HCT116 (cell line): ENCODE results near the gene ABHD12. TPM values are rescaled to one million over a fixed set of nuclear protein-coding genes. Genes with fewer than 3 reads are reported as not detected.

Experiments
- ATAC-seq: fragments of 200-7000 bp; cut with Tn5 transposase; 2 replicates; pipeline ENCODE4 v1.9.1; 2020; ENCODE audit warnings: mild to moderate bottlenecking, moderate library complexity
- BruUV-seq: library from RNA; stranded (reverse); fragments of 400-500 nt; replicated peaks from 2 replicates; lab custom pipeline; 2021; lab: Mats Ljungman, UMichigan
- CTCF ChIA-PET: fragments of 300-600 bp; sonication (Branson Sonifier 250); formaldehyde crosslinking; loops from one replicate; lab custom pipeline; 2021; ENCODE audit warnings: antibody characterized with exemption; lab: Charles Lee
- POLR2A ChIA-PET: fragments of 300-600, 350-600 bp; sonication (Branson Sonifier 250); formaldehyde crosslinking; loops from one replicate; lab custom pipeline; 2021; ENCODE audit warnings: antibody characterized with exemption; lab: Charles Lee
- RAD21 ChIA-PET, 2 experiments: fragments of 300-600 bp; sonication (Branson Sonifier 250); formaldehyde crosslinking; loops; one replicate each; lab custom pipeline; 2023; ENCODE audit warnings: low total read pairs in 2 of 2; ENCODE audit not compliant: uncharacterized antibody in 2 of 2, unreplicated experiment in 2 of 2, low non-redundant PET in 1 of 2; lab: Charles Lee
- DNase-seq: peaks from one replicate; pipeline ENCODE4 v3.0.0-alpha.2; 2010; ENCODE audit warnings: low read depth, low spot score
- H2AFZ ChIP-seq: fragments of 200-600 bp; shearing (Covaris generic), sonication (generic); 2 replicates; pipeline ENCODE4 v1.6.1; 2017; ENCODE audit warnings: low read depth, mixed run types, mixed read lengths, antibody characterized with exemption, low read length; ENCODE audit not compliant: poor library complexity, severe bottlenecking
- H3K27ac ChIP-seq: 2 replicates; pipeline ENCODE4 v1.5.1; 2012; ENCODE audit warnings: low read depth, low read length
- H3K27me3 ChIP-seq: fragments of 200-600 bp; sonication (generic); 2 replicates; pipeline ENCODE4 v1.6.1; 2016; ENCODE audit warnings: mixed run types, low read length, mixed read lengths; ENCODE audit not compliant: insufficient read depth
- H3K36me3 ChIP-seq, 2 experiments: fragments of 200-500 bp in 1 of 2; fragments of 200-600 bp in 1 of 2; sonication (Bioruptor generic) in 1 of 2; sonication (generic) in 1 of 2; 2 replicates each; pipeline versions ENCODE4 v1.5.1 to v1.6.1; 2014 to 2016; ENCODE audit warnings: low read length in 2 of 2, inconsistent platforms in 1 of 2, mixed read lengths in 1 of 2, mixed run types in 1 of 2; ENCODE audit not compliant: insufficient read depth in 2 of 2, control insufficient read depth in 1 of 2
- H3K4me1 ChIP-seq, 2 experiments: fragments of 200-600 bp in 1 of 2; sonication (generic) in 1 of 2; 2 replicates each; pipeline versions ENCODE4 v1.5.1 to v1.6.1; 2012 to 2017; ENCODE audit warnings: low read length in 2 of 2, inconsistent platforms in 1 of 2, mild to moderate bottlenecking in 1 of 2, mixed read lengths in 1 of 2, mixed run types in 1 of 2, moderate library complexity in 1 of 2; ENCODE audit not compliant: insufficient read depth in 2 of 2, control insufficient read depth in 1 of 2
- H3K4me2 ChIP-seq: fragments of 200-600 bp; sonication (generic); 2 replicates; pipeline ENCODE4 v1.6.1; 2017; ENCODE audit warnings: mixed run types, low read length, mixed read lengths
- H3K4me3 ChIP-seq, 2 experiments: fragments of 200-600 bp in 1 of 2; sonication (generic) in 1 of 2; replicated peaks in 1 of 2; 2 replicates each; pipeline ENCODE4 v1.5.1; 2011 to 2016; ENCODE audit warnings: low read length in 2 of 2, control low read depth in 1 of 2, low read depth in 1 of 2, mild to moderate bottlenecking in 1 of 2, mixed read lengths in 1 of 2, mixed run types in 1 of 2
- H3K79me2 ChIP-seq: fragments of 200-600 bp; sonication (generic); 2 replicates; pipeline ENCODE4 v1.6.1; 2017; ENCODE audit warnings: mild to moderate bottlenecking, mixed run types, low read length, moderate library complexity, mixed read lengths; ENCODE audit not compliant: insufficient read depth
- H3K9ac ChIP-seq: fragments of 200-600 bp; sonication (generic); 2 replicates; pipeline ENCODE4 v1.6.1; 2016; ENCODE audit warnings: low read length, mixed read lengths
- H3K9me2 ChIP-seq: fragments of 200-600 bp; sonication (generic), shearing (Covaris generic); 2 replicates; pipeline ENCODE4 v1.6.1; 2017; ENCODE audit warnings: mixed run types, mild to moderate bottlenecking, moderate library complexity; ENCODE audit not compliant: insufficient read depth
- H3K9me3 ChIP-seq, 2 experiments: fragments of 200-500 bp in 1 of 2; fragments of 200-600 bp in 1 of 2; sonication (Bioruptor generic) in 1 of 2; sonication (generic) in 1 of 2; 2 replicates each; pipeline ENCODE4 v1.6.1; 2014 to 2017; ENCODE audit warnings: low read length in 2 of 2, mixed read lengths in 2 of 2, inconsistent platforms in 1 of 2, low read depth in 1 of 2, mild to moderate bottlenecking in 1 of 2, mixed run types in 1 of 2, moderate library complexity in 1 of 2; ENCODE audit not compliant: control insufficient read depth in 1 of 2, insufficient read depth in 1 of 2
- H4K20me1 ChIP-seq: fragments of 200-600 bp; sonication (generic), shearing (Covaris generic); 2 replicates; pipeline ENCODE4 v1.6.1; 2017; ENCODE audit warnings: mixed run types, mild to moderate bottlenecking, moderate library complexity; ENCODE audit not compliant: insufficient read depth
- CBX3 ChIP-seq: IDR thresholded peaks from 2 replicates; pipeline ENCODE4 v1.6.1; 2012; ENCODE audit warnings: low read depth
- EGR1 ChIP-seq: IDR thresholded peaks from 2 replicates; pipeline ENCODE4 v1.6.1; 2012; ENCODE audit warnings: low read depth
- ELF1 ChIP-seq: IDR thresholded peaks from 2 replicates; pipeline ENCODE4 v1.6.1; 2012; ENCODE audit warnings: low read depth, borderline replicate concordance
- FOSL1 ChIP-seq: IDR thresholded peaks from 2 replicates; pipeline ENCODE4 v1.6.1; 2012; ENCODE audit warnings: low read depth
- POLR2AphosphoS5 ChIP-seq: IDR thresholded peaks from 2 replicates; pipeline ENCODE4 v1.6.1; 2011; ENCODE audit warnings: mild to moderate bottlenecking, low read depth, low read length, moderate library complexity
- SIN3A ChIP-seq: IDR thresholded peaks from 2 replicates; pipeline ENCODE4 v1.6.1; 2012; ENCODE audit warnings: low read depth
- SP1 ChIP-seq: IDR thresholded peaks from 2 replicates; pipeline ENCODE4 v1.6.1; 2012; ENCODE audit warnings: low read depth
- YY1 ChIP-seq: IDR thresholded peaks from 2 replicates; pipeline ENCODE4 v1.6.1; 2011; ENCODE audit warnings: low read length, low read depth, moderate library complexity, mild to moderate bottlenecking; ENCODE audit not compliant: insufficient replicate concordance; ENCODE audit errors: extremely low read depth
- ZNF274 ChIP-seq: fragments of 200-500 bp; sonication (Bioruptor generic); IDR thresholded peaks from 2 replicates; pipeline ENCODE4 v1.6.1; 2014; ENCODE audit warnings: mild to moderate bottlenecking, low read depth, low read length, inconsistent platforms
- intact Hi-C: fragments of 100-400 bp; cut with micrococcal nuclease; formaldehyde crosslinking; loops from 2 replicates; pipeline ENCODE4 v1.10.0; 2022
- total RNA-seq: library from RNA; stranded (reverse); gene quantifications from one replicate; pipeline ENCODE4 v1.2.1, GENCODE V29; 2021; ENCODE audit not compliant: unreplicated experiment
- TF ChIP-seq, protein P1 (sequence below): IDR thresholded peaks from 2 replicates; pipeline ENCODE4 v1.6.1; 2012
- TF ChIP-seq, protein P2 (sequence below): IDR thresholded peaks from 2 replicates; pipeline ENCODE4 v1.6.1; 2012
- TF ChIP-seq, protein P3 (sequence below): IDR thresholded peaks from 2 replicates; pipeline ENCODE4 v1.6.1; 2012; ENCODE audit warnings: low read depth

The ABHD12 gene
- total RNA-seq, 1 experiment from 2014 or later = 31.7 TPM

DNA sequence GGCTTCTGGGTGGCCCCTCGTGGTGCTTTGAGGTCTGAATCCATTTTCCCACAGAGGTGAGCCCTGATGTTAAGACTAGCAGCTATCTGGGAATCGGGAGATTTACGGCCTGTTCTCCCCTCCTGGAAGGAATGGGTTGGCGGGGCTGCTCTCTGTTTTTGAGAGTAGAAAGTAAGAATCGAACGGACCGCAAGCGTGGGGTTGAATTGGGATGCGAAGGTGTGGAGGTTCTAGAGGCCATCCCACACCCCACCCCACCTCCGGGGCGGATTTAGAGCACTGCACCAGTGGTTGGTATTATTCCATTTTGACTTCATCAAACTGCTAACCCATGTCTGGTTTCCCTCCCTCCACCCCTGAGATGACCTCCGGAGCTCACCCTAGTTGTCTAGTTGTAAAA lies 131.3 kb downstream of the ABHD12 start:
- TF ChIP-seq CBX3 = no peak
- no peak for TF ChIP-seq SIN3A
- TF ChIP-seq, protein P1, sequence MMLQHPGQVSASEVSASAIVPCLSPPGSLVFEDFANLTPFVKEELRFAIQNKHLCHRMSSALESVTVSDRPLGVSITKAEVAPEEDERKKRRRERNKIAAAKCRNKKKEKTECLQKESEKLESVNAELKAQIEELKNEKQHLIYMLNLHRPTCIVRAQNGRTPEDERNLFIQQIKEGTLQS = no peak
- no peak for TF ChIP-seq ZNF274
- no peak for TF ChIP-seq POLR2AphosphoS5
- TF ChIP-seq YY1 = no peak
- TF ChIP-seq ELF1 = no peak
- TF ChIP-seq SP1 = no peak
- TF ChIP-seq, protein P2, sequence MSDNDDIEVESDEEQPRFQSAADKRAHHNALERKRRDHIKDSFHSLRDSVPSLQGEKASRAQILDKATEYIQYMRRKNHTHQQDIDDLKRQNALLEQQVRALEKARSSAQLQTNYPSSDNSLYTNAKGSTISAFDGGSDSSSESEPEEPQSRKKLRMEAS = no peak
- no peak for TF ChIP-seq FOSL1
- no peak for TF ChIP-seq EGR1
- TF ChIP-seq, protein P3, sequence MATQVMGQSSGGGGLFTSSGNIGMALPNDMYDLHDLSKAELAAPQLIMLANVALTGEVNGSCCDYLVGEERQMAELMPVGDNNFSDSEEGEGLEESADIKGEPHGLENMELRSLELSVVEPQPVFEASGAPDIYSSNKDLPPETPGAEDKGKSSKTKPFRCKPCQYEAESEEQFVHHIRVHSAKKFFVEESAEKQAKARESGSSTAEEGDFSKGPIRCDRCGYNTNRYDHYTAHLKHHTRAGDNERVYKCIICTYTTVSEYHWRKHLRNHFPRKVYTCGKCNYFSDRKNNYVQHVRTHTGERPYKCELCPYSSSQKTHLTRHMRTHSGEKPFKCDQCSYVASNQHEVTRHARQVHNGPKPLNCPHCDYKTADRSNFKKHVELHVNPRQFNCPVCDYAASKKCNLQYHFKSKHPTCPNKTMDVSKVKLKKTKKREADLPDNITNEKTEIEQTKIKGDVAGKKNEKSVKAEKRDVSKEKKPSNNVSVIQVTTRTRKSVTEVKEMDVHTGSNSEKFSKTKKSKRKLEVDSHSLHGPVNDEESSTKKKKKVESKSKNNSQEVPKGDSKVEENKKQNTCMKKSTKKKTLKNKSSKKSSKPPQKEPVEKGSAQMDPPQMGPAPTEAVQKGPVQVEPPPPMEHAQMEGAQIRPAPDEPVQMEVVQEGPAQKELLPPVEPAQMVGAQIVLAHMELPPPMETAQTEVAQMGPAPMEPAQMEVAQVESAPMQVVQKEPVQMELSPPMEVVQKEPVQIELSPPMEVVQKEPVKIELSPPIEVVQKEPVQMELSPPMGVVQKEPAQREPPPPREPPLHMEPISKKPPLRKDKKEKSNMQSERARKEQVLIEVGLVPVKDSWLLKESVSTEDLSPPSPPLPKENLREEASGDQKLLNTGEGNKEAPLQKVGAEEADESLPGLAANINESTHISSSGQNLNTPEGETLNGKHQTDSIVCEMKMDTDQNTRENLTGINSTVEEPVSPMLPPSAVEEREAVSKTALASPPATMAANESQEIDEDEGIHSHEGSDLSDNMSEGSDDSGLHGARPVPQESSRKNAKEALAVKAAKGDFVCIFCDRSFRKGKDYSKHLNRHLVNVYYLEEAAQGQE = no peak
- H3K4me2 ChIP-seq = no peak overlapping the region
- H3K9me3 ChIP-seq = no peaks in the 10 kb centered on the region
- POLR2A ChIA-PET = no interaction called here
- BruUV-seq = no TSS peak
- CTCF ChIA-PET = no interaction called here
- no peaks in the 10 kb centered on the region for H3K9me2 ChIP-seq
- no peak overlapping the region for H3K9ac ChIP-seq
- no peaks in the 10 kb centered on the region for H4K20me1 ChIP-seq
- RAD21 ChIA-PET = no interaction called here
- H3K4me3 ChIP-seq = no peak overlapping the region
- peaks cover 8% of the 10 kb centered on the region in 2 experiments; a peak in 3 of 4 replicates for H3K4me1 ChIP-seq
- peaks cover 31% of the 10 kb centered on the region; the same call in 1 of the 2 replicates for H3K79me2 ChIP-seq
- no peak for ATAC-seq
- no peak overlapping the region for H2AFZ ChIP-seq
- 0 out of 4 replicates have a peak, but pooled peaks cover 0 to 4% of the 10 kb centered on the region in 2 experiments for H3K36me3 ChIP-seq
- H3K27me3 ChIP-seq = no peaks in the 10 kb centered on the region
- no peak overlapping the region for H3K27ac ChIP-seq
- no peak for DNase-seq
- intact Hi-C loops = loop anchor here (10.0 kb wide), 1 partner anchor 45 kb away; no protein-coding TSS in a partner anchor
